GM18868 (cell line): ENCODE data around the gene EXOC6B.
"Not testable (repeated sequence)": the region's sequence is repeated elsewhere in the genome, so short reads cannot be mapped to it uniquely, and the experiment has no call there.

Experiments used
- ATAC-seq: cut with Tn5 transposase; IDR thresholded peaks from one replicate; pipeline ENCODE4 v1.9.1; 2021; ENCODE audit warnings: mild to moderate bottlenecking, moderate library complexity; ENCODE audit not compliant: unreplicated experiment

The EXOC6B gene

GRCh38 chr2:72619626-72620025, 206.2 kb downstream of the EXOC6B start:
- no peak for ATAC-seq

GRCh38 chr2:72613931-72614330, 211.9 kb downstream of the EXOC6B start:
- no peak for ATAC-seq

- ATAC-seq: no peak
Measured at GRCh38 chr2:72612614-72613160, 213.1 kb downstream of the EXOC6B start.

GRCh38 chr2:72607189-72607588, 218.6 kb downstream of the EXOC6B start:
- ATAC-seq: no peak

- peak; percentile 50 for ATAC-seq
Measured at GRCh38 chr2:72605836-72606442, 219.9 kb downstream of the EXOC6B start.

- ATAC-seq: no peak
Measured at GRCh38 chr2:72604468-72604867, 221.4 kb downstream of the EXOC6B start.

GRCh38 chr2:72603481-72603880, 222.4 kb downstream of the EXOC6B start:
- peak; percentile 45 for ATAC-seq

GRCh38 chr2:72602711-72603110, 223.1 kb downstream of the EXOC6B start:
- ATAC-seq: no peak

GRCh38 chr2:72602095-72602494, 223.7 kb downstream of the EXOC6B start:
- ATAC-seq: no peak

- ATAC-seq: not testable (repeated sequence)
Measured at GRCh38 chr2:72583836-72584235, 242.0 kb downstream of the EXOC6B start.

GRCh38 chr2:72583376-72583775, 242.5 kb downstream of the EXOC6B start:
- no peak for ATAC-seq

GRCh38 chr2:72581560-72582181, 244.2 kb downstream of the EXOC6B start:
- no peak for ATAC-seq

GRCh38 chr2:72579591-72580180, 246.1 kb downstream of the EXOC6B start:
- ATAC-seq: peak; percentile 53

GRCh38 chr2:72576861-72577260, 249.0 kb downstream of the EXOC6B start:
- ATAC-seq: no peak

GRCh38 chr2:72576459-72576858, 249.4 kb downstream of the EXOC6B start:
- ATAC-seq: no peak

- no peak for ATAC-seq
Measured at GRCh38 chr2:72574886-72575285, 250.9 kb downstream of the EXOC6B start.

- ATAC-seq: no peak
Measured at GRCh38 chr2:72573232-72573631, 252.6 kb downstream of the EXOC6B start.

- ATAC-seq: no peak
Measured at GRCh38 chr2:72572501-72572900, 253.3 kb downstream of the EXOC6B start.

GRCh38 chr2:72570413-72570812, 255.4 kb downstream of the EXOC6B start:
- ATAC-seq: no peak

- no peak for ATAC-seq
Measured at GRCh38 chr2:72562451-72563153, 263.2 kb downstream of the EXOC6B start.

GRCh38 chr2:72561621-72562318, 264.1 kb downstream of the EXOC6B start:
- no peak for ATAC-seq
